Endothelial cell of umbilical vein (primary cell): ENCODE data around the gene ZNF365. TPM values are rescaled to one million over a fixed set of nuclear protein-coding genes. Genes with fewer than 3 reads are reported as not detected.

Source experiments
- BruUV-seq: library from RNA; stranded (reverse); fragments of 400-500 nt; replicated peaks from 2 replicates; lab custom pipeline; 2021; lab: Mats Ljungman, UMichigan
- CTCF ChIA-PET: fragments of 300-600, 350-600 bp; sonication (Branson Sonifier 250); formaldehyde crosslinking; loops from one replicate; lab custom pipeline; 2021; ENCODE audit warnings: antibody characterized with exemption, inconsistent platforms; lab: Charles Lee
- POLR2A ChIA-PET: fragments of 300-600, 350-600 bp; sonication (Branson Sonifier 250); formaldehyde crosslinking; loops from one replicate; lab custom pipeline; 2021; ENCODE audit warnings: antibody characterized with exemption, inconsistent platforms; lab: Charles Lee
- DNase-seq: peaks from one replicate; pipeline ENCODE4 v3.0.0-alpha.2; 2011; ENCODE audit warnings: low read depth, low spot score
- FAIRE-seq: peaks from 2 replicates; lab custom pipeline; 2011; peaks lifted over from hg19 to GRCh38; lab: Jason Lieb, UNC
- H2AFZ ChIP-seq: 2 replicates; pipeline ENCODE4 v1.6.0; 2012; ENCODE audit warnings: low read depth, low read length, control low read depth, inconsistent platforms
- H3K27ac ChIP-seq: 2 replicates; pipeline ENCODE4 v1.5.1; 2011; ENCODE audit warnings: low read depth, mild to moderate bottlenecking, control low read depth, low read length, moderate library complexity; ENCODE audit not compliant: insufficient read depth
- H3K27me3 ChIP-seq, 2 experiments: 2 replicates each; pipeline versions ENCODE4 v1.6.0 to v1.6.1; 2011; ENCODE audit warnings: low read length in 2 of 2, mixed read lengths in 1 of 2; ENCODE audit not compliant: control insufficient read depth in 2 of 2, insufficient read depth in 2 of 2
- H3K36me3 ChIP-seq, 2 experiments: 2 replicates in 1 of 2; 3 replicates in 1 of 2; pipeline ENCODE4 v1.5.1; 2011; ENCODE audit warnings: low read length in 2 of 2, mild to moderate bottlenecking in 1 of 2, moderate library complexity in 1 of 2; ENCODE audit not compliant: control insufficient read depth in 2 of 2, insufficient read depth in 2 of 2; ENCODE audit errors: extremely low read depth in 1 of 2
- H3K4me1 ChIP-seq: 3 replicates; pipeline ENCODE4 v1.5.1; 2011; ENCODE audit warnings: mild to moderate bottlenecking, low read length; ENCODE audit not compliant: control insufficient read depth, insufficient read depth; ENCODE audit errors: extremely low read depth
- H3K4me2 ChIP-seq: 2 replicates; pipeline ENCODE4 v1.6.1; 2011; ENCODE audit warnings: low read length, control low read depth, mixed read lengths; ENCODE audit not compliant: insufficient read depth
- H3K4me3 ChIP-seq, 3 experiments: fragments of 200-600 bp in 1 of 3; sonication (generic), shearing (Covaris generic) in 1 of 3; replicated peaks in 1 of 3; 2 replicates each; pipeline ENCODE4 v1.5.1; 2011 to 2016; ENCODE audit warnings: control low read depth in 3 of 3, low read length in 3 of 3, mild to moderate bottlenecking in 2 of 3, inconsistent platforms in 1 of 3, low read depth in 1 of 3, moderate library complexity in 1 of 3; ENCODE audit not compliant: insufficient read depth in 1 of 3
- H3K79me2 ChIP-seq: 2 replicates; pipeline ENCODE4 v1.6.0; 2012; ENCODE audit warnings: low read length, inconsistent platforms; ENCODE audit not compliant: control insufficient read depth, insufficient read depth
- H3K9ac ChIP-seq: replicated peaks from 2 replicates; pipeline ENCODE3; 2011; ENCODE audit warnings: low read length, control low read depth; ENCODE audit not compliant: insufficient read depth; ENCODE audit errors: extremely low read depth
- H3K9me1 ChIP-seq: replicated peaks from 3 replicates; pipeline ENCODE4 v1.6.0; 2011; ENCODE audit warnings: mild to moderate bottlenecking, low read length; ENCODE audit not compliant: control insufficient read depth, insufficient read depth; ENCODE audit errors: extremely low read depth
- H3K9me3 ChIP-seq: replicated peaks from 2 replicates; pipeline ENCODE4 v1.5.1; 2012; ENCODE audit warnings: low read length, inconsistent platforms; ENCODE audit not compliant: control insufficient read depth, insufficient read depth
- H4K20me1 ChIP-seq: replicated peaks from 2 replicates; pipeline ENCODE3; 2011; ENCODE audit warnings: mild to moderate bottlenecking, low read length; ENCODE audit not compliant: control insufficient read depth, insufficient read depth; ENCODE audit errors: extremely low read depth
- CTCF ChIP-seq, 2 donors: IDR thresholded peaks; 1 replicate in 1 of 2; 2 replicates in 1 of 2; pipeline ENCODE4 v1.5.1; 2011; ENCODE audit warnings: low read length in 2 of 2, mild to moderate bottlenecking in 2 of 2, moderate library complexity in 2 of 2, control low read depth in 1 of 2, inconsistent platforms in 1 of 2, low read depth in 1 of 2; ENCODE audit not compliant: insufficient read depth in 1 of 2; ENCODE audit errors: extremely low read depth in 1 of 2
- EZH2 ChIP-seq: IDR thresholded peaks from 2 replicates; pipeline ENCODE4 v1.6.1; 2012; ENCODE audit warnings: borderline replicate concordance, low read depth, mild to moderate bottlenecking, moderate library complexity, low read length, inconsistent platforms; ENCODE audit not compliant: severe bottlenecking
- FOS ChIP-seq: IDR thresholded peaks from 2 replicates; pipeline ENCODE4 v1.6.1; 2011; ENCODE audit warnings: mild to moderate bottlenecking, low read length, moderate library complexity, borderline replicate concordance; ENCODE audit not compliant: insufficient read depth
- GATA2 ChIP-seq: IDR thresholded peaks from 2 replicates; pipeline ENCODE4 v1.7.0; 2011; ENCODE audit warnings: low read depth, mild to moderate bottlenecking, moderate library complexity, mixed read lengths, low read length; ENCODE audit not compliant: insufficient read length, insufficient read depth
- JUN ChIP-seq: IDR thresholded peaks from 2 replicates; pipeline ENCODE4 v1.6.1; 2011; ENCODE audit warnings: borderline replicate concordance, low read depth; ENCODE audit not compliant: insufficient read length, insufficient read depth
- MYC ChIP-seq: IDR thresholded peaks from one replicate; pipeline ENCODE4 v1.6.1; 2011; ENCODE audit warnings: mild to moderate bottlenecking, low read depth, low read length
- POLR2A ChIP-seq: IDR thresholded peaks from 2 replicates; pipeline ENCODE4 v1.6.1; 2012; ENCODE audit warnings: low read depth, mild to moderate bottlenecking, control low read depth, low read length
- POLR2AphosphoS5 ChIP-seq: IDR thresholded peaks from 2 replicates; pipeline ENCODE4 v1.6.1; 2012; ENCODE audit warnings: low read depth, mild to moderate bottlenecking, control low read depth, low read length, moderate library complexity; ENCODE audit not compliant: insufficient read depth
- dilution Hi-C: fragments of 300-500 bp; cut with MboI; formaldehyde crosslinking; loops from one replicate; pipeline ENCODE4 v1.15.0; 2019; ENCODE audit warnings: low sequenced_read_pairs; ENCODE audit not compliant: extremely low pct_ligation_motif_present
- intact Hi-C: fragments of 100-400 bp; cut with micrococcal nuclease; formaldehyde crosslinking; loops from one replicate; pipeline ENCODE4 v1.10.0; 2022
- polyA plus RNA-seq, 4 experiments: library from polyadenylated mRNA; depleted of rRNA in 3 of 4; stranded (reverse) in 3 of 4; unstranded in 1 of 4; fragments of >200 nt; gene quantifications; 2 replicates each; pipeline versions ENCODE4 v1.2.1 to v1.2.3, GENCODE V29; 2011 to 2012; ENCODE audit warnings: missing spikeins in 1 of 4
- total RNA-seq: library from RNA; stranded (reverse); gene quantifications from 2 replicates; pipeline ENCODE4 v1.2.3, GENCODE V29; 2021
- TF ChIP-seq, protein P1 (sequence below): IDR thresholded peaks from 2 replicates; pipeline ENCODE4 v1.6.1; 2011; ENCODE audit not compliant: insufficient read depth, insufficient read length

The ZNF365 gene
- total and polyA plus RNA-seq, 2 donors (not counting 3 experiments of a cell fraction or from before 2014, with no cell fraction given), result 1.3 to 2.9 TPM

DNA sequence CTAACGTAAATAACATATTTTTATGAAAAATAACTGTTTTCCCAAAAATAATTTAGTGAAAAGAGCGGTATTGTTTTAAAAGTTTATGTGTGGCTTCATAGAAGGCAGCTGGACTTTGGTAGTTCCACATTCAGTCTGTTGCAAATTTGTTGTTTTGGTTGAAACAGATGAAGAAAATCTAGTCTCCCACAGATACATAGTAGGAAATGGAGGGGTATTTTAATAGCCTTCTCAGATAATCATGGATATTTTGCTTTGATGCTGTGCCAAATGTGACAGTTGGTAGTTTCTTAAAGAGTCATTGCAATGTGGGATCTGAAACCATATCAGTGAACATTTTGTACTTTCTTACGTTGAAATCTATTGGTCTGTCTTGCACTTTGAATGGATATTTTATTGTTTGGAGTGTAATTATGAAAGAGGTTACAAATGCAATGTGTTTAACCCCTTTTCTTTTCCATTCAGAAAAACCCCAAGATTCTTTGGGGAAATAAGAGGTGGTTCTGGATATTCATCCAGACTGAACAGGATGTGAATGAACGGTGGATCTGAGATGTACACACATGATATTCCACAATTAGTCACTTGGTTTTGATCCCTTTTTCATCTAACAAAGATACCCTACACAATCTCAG is 10.4 kb downstream of the ZNF365 start:
- peak overlapping the region; percentile 79 for H3K9ac ChIP-seq
- H4K20me1 ChIP-seq, result no peaks in the 10 kb centered on the region
- H3K27ac ChIP-seq, result peak overlapping the region; percentile 95
- intact Hi-C loops (loop anchor here (1.0 to 5.0 kb wide), 3 partner anchors 49 to 337 kb away; partner anchors contain the start of gene RTKN2), dilution Hi-C loops (no loop called here)
- H3K9me3 ChIP-seq, result no peaks in the 10 kb centered on the region
- BruUV-seq, result TSS peak; percentile 63
- H3K4me1 ChIP-seq, result peaks cover 50% of the 10 kb centered on the region
- no peaks in the 10 kb centered on the region for H3K9me1 ChIP-seq
- H3K4me3 ChIP-seq, result peak overlapping the region in 1 of 3 experiments; percentile 48
- H3K27me3 ChIP-seq, result no peaks in the 10 kb centered on the region
- no peaks in the 10 kb centered on the region for H3K36me3 ChIP-seq
- no peak for TF ChIP-seq GATA2
- no peaks in the 10 kb centered on the region for H3K79me2 ChIP-seq
- POLR2A ChIA-PET, result no interaction called here
- DNase-seq, result no peak
- CTCF ChIA-PET, result interaction anchor here (1.8 to 1.9 kb wide), 2 partner anchors 30 to 120 kb away, joined by 5 to 6 read pairs; no protein-coding TSS in a partner anchor
- FAIRE-seq, result peak; percentile 72
- no peak overlapping the region for H2AFZ ChIP-seq
- peak overlapping the region; percentile 94 for H3K4me2 ChIP-seq

- H3K4me1 ChIP-seq, result peaks cover 33% of the 10 kb centered on the region
- no peak for FAIRE-seq
- intact Hi-C loops, result no loop called here
- no peaks in the 10 kb centered on the region for H3K9me1 ChIP-seq
- H2AFZ ChIP-seq, result no peak overlapping the region
- H3K9ac ChIP-seq, result no peak overlapping the region
- no peaks in the 10 kb centered on the region for H3K27me3 ChIP-seq
- no peaks in the 10 kb centered on the region for H3K79me2 ChIP-seq
- no peak for DNase-seq
- POLR2A ChIA-PET, result no interaction called here
- no peaks in the 10 kb centered on the region for H3K36me3 ChIP-seq
- TF ChIP-seq POLR2AphosphoS5 (no peak), POLR2A (no peak), EZH2 (no peak), GATA2 (no peak), CTCF (IDR thresholded peaks at IDR 0.05; ENCODE audit: extremely low read depth in 1 of 2, insufficient read depth in 1 of 2, low read depth in 1 of 2, low read length in 2 of 2) (no peak), FOS (no peak), JUN (no peak), MYC (no peak)
- TF ChIP-seq, protein P1, sequence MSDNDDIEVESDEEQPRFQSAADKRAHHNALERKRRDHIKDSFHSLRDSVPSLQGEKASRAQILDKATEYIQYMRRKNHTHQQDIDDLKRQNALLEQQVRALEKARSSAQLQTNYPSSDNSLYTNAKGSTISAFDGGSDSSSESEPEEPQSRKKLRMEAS, result no peak
- BruUV-seq, result no TSS peak
- H4K20me1 ChIP-seq, result no peaks in the 10 kb centered on the region
- no peak overlapping the region for H3K4me3 ChIP-seq
- no peak overlapping the region for H3K27ac ChIP-seq
- H3K4me2 ChIP-seq, result no peak overlapping the region
- dilution Hi-C loops, result no loop called here
- CTCF ChIA-PET, result interaction anchor here (0.6 to 1.9 kb wide), 4 partner anchors 28 to 637 kb away, joined by 3 to 5 read pairs (median 4); no protein-coding TSS in a partner anchor
- H3K9me3 ChIP-seq, result no peaks in the 10 kb centered on the region
Observed at GRCh38 chr10:62386356-62387320, 12.5 kb downstream of the ZNF365 start.
